ENCODE measurements around the gene SLC27A1. TPM values are rescaled to one million over a fixed set of nuclear protein-coding genes. Genes with fewer than 3 reads are reported as not detected.

SLC27A1 gene
- total RNA-seq, 1 donor from 2014 or later = 4.3 TPM

DNA sequence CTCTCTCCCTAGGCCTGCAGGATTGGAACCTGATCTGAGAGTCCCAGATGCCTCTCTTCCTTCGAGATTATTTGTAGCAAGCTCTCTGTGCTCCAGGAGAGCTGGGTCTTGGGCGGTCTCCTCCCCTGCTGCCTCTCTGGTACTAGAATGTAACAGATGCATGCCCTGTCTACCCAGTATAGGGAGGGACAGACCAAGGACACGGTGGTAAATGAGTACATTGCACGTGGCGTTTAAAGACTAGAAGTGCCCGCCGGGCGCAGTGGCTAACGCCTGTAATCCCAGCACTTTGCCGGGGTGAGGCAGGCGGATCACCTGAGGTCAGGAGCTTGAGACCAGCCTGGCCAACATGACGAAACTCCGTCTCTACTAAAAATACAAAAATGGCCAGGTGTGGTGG, 11.7 kb downstream of the SLC27A1 start:
- intact Hi-C loops (cut with micrococcal nuclease) = no loop called here

DNA sequence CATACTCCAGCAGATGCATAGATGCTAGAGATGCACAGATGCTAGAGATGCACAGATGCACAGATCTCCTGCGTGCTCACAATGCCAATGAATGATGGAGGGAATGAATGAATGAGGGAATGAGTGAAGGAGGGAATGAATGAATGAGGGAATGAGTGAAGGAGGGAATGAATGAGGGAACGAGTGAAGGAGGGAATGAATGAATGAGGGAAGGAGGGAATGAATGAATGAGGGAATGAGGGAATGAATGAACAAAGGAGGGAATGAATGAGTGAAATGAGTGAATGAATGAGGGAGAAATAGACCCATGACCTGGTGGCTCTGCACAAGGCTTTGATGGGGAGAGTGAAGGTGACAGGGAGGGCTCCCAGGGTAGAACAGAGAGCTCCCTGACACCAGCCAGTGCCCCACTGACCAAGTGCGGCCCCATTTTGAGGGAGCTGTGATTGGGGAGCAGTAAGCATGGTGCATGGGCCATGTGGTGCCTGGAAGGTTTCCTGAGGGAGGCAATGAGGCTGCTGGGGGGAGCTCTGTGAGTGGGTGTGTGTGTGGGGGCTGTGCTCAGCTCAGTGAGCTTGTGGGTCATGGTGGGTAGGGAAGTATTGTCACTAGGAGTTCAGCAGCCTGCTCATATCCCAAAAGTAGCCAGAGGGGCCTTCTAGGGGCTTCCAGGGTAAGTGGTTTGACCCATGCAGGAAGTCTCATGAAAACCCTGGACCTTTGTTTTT, 12.7 kb downstream of the SLC27A1 start:
- CTCF ChIA-PET = no interaction called here
- Mint-ChIP-seq H3K9me3 (no peaks in the 10 kb centered on the region), H3K4me1 (peaks cover 3% of the 10 kb centered on the region), H3K27ac (no peak overlapping the region), H3K36me3 (ENCODE audit: low read depth) (no peaks in the 10 kb centered on the region), H3K4me3 (no peak overlapping the region), H3K27me3 (no peaks in the 10 kb centered on the region)
- intact Hi-C loops (cut with micrococcal nuclease) = no loop called here
- TF ChIP-seq, protein P1, sequence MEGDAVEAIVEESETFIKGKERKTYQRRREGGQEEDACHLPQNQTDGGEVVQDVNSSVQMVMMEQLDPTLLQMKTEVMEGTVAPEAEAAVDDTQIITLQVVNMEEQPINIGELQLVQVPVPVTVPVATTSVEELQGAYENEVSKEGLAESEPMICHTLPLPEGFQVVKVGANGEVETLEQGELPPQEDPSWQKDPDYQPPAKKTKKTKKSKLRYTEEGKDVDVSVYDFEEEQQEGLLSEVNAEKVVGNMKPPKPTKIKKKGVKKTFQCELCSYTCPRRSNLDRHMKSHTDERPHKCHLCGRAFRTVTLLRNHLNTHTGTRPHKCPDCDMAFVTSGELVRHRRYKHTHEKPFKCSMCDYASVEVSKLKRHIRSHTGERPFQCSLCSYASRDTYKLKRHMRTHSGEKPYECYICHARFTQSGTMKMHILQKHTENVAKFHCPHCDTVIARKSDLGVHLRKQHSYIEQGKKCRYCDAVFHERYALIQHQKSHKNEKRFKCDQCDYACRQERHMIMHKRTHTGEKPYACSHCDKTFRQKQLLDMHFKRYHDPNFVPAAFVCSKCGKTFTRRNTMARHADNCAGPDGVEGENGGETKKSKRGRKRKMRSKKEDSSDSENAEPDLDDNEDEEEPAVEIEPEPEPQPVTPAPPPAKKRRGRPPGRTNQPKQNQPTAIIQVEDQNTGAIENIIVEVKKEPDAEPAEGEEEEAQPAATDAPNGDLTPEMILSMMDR (IDR thresholded peaks at IDR 0.05) = no peak
- ATAC-seq (ENCODE audit: low read depth) = no peak
- POLR2A ChIA-PET = interaction anchor here (0.6 to 0.7 kb wide), 2 partner anchors 12 to 198 kb away, joined by 3 to 4 read pairs; no protein-coding TSS in a partner anchor
- no peak for DNase-seq

More for the DNA sequence above, 11.7 kb downstream of the SLC27A1 start:
- no peaks in the 10 kb centered on the region for H3K9me3 Mint-ChIP-seq
- H3K27me3 Mint-ChIP-seq = no peaks in the 10 kb centered on the region
- TF ChIP-seq, protein P1 (IDR thresholded peaks at IDR 0.05) = no peak
- no peak overlapping the region for H3K4me3 Mint-ChIP-seq
- CTCF ChIA-PET = no interaction called here
- no peak for DNase-seq
- POLR2A ChIA-PET = no interaction called here
- no peak for ATAC-seq (ENCODE audit: low read depth)
- no peaks in the 10 kb centered on the region for H3K36me3 Mint-ChIP-seq (ENCODE audit: low read depth)
- H3K4me1 Mint-ChIP-seq = no peaks in the 10 kb centered on the region
- H3K27ac Mint-ChIP-seq = no peak overlapping the region

DNA sequence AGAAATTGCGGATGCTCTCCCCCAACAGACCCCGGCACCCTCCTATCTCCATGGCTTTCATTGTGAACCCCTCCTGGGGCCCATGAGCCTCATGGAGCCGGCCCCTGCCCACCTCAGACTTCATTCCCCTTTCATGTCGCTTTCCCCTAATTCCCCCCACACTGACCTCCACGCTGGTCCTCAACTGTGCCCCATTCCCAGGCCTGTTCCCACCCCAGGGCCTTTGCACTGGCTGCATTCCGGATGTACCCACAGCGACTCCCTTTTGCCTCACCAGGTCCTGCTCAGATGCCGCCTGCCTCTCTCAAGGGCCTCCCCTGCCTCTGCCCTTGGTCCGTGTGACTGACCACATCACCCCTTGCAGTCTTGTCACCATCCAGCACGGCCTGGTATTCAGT, 13.3 kb downstream of the SLC27A1 start:
- no peaks in the 10 kb centered on the region for H3K27me3 Mint-ChIP-seq
- intact Hi-C loops (cut with micrococcal nuclease) = no loop called here
- ATAC-seq (ENCODE audit: low read depth) (no peak), DNase-seq (no peak)
- no peaks in the 10 kb centered on the region for H3K36me3 Mint-ChIP-seq (ENCODE audit: low read depth)
- ChIA-PET POLR2A (interaction anchor here (0.6 kb wide), 1 partner anchor 12 kb away, joined by 4 read pairs; no protein-coding TSS in a partner anchor), CTCF (no interaction called here)
- no peak overlapping the region for H3K27ac Mint-ChIP-seq
- H3K9me3 Mint-ChIP-seq = no peaks in the 10 kb centered on the region
- H3K4me1 Mint-ChIP-seq = peaks cover 9% of the 10 kb centered on the region
- TF ChIP-seq, protein P1 (IDR thresholded peaks at IDR 0.05) = no peak
- no peak overlapping the region for H3K4me3 Mint-ChIP-seq

DNA sequence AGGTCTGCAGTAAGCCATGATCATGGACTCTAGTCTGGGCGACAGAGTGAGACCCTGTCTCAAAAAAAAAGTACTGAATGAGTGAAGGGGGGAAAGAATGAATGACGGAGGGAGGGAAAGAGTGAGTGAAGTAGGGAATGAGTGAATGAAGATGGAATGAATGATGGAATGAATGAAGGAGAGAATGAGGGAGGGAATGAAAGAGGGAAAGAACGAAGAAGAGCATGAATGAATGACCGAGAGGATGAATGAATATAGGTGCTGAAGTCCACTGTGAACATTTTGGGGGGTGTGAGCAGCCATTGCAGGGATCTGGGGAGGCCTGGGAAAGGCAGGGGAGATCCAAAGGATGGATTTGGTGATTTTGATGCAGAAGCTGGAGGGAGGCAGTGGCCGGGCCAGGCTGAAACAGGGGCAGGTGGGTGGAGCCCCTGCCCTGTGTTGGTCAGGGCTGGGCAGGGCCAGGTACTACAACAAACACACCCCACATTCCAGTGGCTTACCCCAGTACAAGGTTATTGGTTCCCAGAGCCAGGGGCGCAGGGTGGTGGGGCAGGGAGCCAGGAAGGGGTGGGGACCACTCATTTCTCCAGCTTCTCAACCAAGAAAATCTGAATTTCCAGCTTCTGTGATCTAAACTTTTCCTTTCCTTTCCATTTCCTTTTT, 14.3 kb downstream of the SLC27A1 start:
- Mint-ChIP-seq H3K36me3 (ENCODE audit: low read depth) (no peaks in the 10 kb centered on the region), H3K4me3 (no peak overlapping the region), H3K9me3 (no peaks in the 10 kb centered on the region), H3K27ac (no peak overlapping the region), H3K4me1 (peaks cover 13% of the 10 kb centered on the region), H3K27me3 (no peaks in the 10 kb centered on the region)
- intact Hi-C loops (cut with micrococcal nuclease) = no loop called here
- no peak for DNase-seq
- POLR2A ChIA-PET = no interaction called here
- CTCF ChIA-PET = no interaction called here
- ATAC-seq (ENCODE audit: low read depth) = no peak
- TF ChIP-seq, protein P1 (IDR thresholded peaks at IDR 0.05) = no peak

DNA sequence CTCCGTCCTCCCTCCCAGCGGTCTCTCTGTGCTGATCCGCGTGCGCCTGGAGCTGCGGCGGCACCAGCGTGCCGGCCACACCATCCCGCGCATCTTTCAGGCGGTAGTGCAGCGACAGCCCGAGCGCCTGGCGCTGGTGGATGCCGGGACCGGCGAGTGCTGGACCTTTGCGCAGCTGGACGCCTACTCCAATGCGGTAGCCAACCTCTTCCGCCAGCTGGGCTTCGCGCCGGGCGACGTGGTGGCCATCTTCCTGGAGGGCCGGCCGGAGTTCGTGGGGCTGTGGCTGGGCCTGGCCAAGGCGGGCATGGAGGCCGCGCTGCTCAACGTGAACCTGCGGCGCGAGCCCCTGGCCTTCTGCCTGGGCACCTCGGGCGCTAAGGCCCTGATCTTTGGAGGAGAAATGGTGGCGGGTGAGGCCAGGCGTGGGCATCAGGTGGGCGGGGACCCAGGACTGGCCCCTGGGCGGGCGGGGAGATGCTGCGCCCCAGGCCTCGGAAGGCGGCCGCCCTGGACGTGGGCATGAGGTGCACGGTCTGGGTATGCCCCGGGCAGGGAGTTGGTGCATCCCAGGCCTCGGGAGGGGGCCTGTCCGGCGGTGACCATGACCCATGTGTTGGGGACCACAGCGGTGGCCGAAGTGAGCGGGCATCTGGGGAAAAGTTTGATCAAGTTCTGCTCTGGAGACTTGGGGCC, 16.4 kb downstream of the SLC27A1 start:
- CTCF ChIA-PET = interaction anchor here (2.0 kb wide), 1 partner anchor 10 kb away, joined by 5 read pairs; no protein-coding TSS in a partner anchor
- TF ChIP-seq, protein P1 (IDR thresholded peaks at IDR 0.05) = no peak
- no peaks in the 10 kb centered on the region for H3K9me3 Mint-ChIP-seq

More for the DNA sequence above, 16.4 kb downstream of the SLC27A1 start:
- peaks cover 13% of the 10 kb centered on the region for H3K4me1 Mint-ChIP-seq
- no peak overlapping the region for H3K27ac Mint-ChIP-seq
- ATAC-seq (ENCODE audit: low read depth) = no peak
- H3K4me3 Mint-ChIP-seq = no peak overlapping the region
- DNase-seq = no peak
- intact Hi-C loops (cut with micrococcal nuclease) = no loop called here
- POLR2A ChIA-PET = no interaction called here
- no peaks in the 10 kb centered on the region for H3K36me3 Mint-ChIP-seq (ENCODE audit: low read depth)
- H3K27me3 Mint-ChIP-seq = no peaks in the 10 kb centered on the region

All from activated B cell treated with CpG ODN at 0.5 μM for 24 hours (primary cell).